ENCODE data around the gene LARP4B.

Gene LARP4B

DNA sequence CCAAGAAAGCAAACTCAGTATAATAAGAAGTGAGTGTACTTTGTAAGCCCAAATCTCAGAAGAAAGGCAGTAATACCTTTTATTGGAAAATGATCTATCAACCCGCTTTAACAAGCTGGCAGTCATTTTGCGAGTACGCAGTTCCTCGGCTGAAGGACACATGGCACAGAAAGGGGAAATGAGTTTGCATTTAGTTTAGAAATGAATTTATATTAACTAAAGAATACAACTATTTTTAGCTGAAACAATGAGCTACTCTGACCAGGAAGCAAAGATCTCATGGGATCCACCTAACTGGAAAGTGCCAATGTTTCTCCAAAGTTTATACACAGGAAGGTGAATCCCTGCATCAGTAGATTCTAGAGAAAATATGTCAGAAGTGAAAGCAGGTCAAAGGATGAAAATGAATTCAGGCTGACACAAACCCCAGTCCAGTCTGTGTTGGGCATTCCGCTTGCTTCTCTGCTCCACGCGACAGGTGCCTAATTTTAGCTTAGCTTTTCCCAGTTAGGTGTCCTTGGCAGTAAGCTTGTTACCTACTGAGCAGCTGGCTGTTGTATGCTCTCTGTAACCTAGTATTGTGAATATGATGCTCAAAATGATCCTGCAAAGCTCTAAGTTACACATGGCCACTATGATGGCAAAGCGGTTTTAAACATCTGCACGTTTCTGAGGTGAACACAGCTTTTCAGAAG lies 112.8 kb downstream of the LARP4B start:
- TF ChIP-seq, protein P1, sequence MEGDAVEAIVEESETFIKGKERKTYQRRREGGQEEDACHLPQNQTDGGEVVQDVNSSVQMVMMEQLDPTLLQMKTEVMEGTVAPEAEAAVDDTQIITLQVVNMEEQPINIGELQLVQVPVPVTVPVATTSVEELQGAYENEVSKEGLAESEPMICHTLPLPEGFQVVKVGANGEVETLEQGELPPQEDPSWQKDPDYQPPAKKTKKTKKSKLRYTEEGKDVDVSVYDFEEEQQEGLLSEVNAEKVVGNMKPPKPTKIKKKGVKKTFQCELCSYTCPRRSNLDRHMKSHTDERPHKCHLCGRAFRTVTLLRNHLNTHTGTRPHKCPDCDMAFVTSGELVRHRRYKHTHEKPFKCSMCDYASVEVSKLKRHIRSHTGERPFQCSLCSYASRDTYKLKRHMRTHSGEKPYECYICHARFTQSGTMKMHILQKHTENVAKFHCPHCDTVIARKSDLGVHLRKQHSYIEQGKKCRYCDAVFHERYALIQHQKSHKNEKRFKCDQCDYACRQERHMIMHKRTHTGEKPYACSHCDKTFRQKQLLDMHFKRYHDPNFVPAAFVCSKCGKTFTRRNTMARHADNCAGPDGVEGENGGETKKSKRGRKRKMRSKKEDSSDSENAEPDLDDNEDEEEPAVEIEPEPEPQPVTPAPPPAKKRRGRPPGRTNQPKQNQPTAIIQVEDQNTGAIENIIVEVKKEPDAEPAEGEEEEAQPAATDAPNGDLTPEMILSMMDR (IDR thresholded peaks at IDR 0.05; ENCODE audit: low read depth, low read length, missing control alignments): no peak
- no peak overlapping the region for H3K4me3 ChIP-seq (ENCODE audit: low read depth, low read length)
- no peak for DNase-seq (ENCODE audit: low read depth)
- in situ Hi-C loops (cut with HindIII; ENCODE audit: low sequenced_read_pairs): loop anchor here (5.0 to 10.0 kb wide), 3 partner anchors 64 to 406 kb away; no protein-coding TSS in a partner anchor

DNA sequence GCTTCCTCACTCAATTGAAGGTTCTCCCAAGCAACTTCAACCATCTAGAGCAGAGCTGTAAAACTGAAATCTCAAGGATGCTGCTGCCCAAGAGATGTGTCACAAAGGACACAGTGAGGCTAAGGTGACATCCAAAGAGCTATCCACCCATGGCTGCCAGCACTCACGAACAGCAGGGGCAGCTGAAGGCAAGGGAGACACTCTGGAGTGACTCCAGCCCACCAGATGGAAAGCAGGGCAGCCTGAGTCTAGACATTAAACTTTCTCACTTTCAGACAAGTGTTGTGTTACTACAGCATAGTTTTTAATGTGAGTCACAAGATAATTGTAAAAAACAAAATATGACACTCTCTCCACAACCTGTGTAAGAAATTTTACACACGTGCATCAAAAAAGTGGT lies 113.5 kb downstream of the LARP4B start:
- in situ Hi-C loops (cut with HindIII; ENCODE audit: low sequenced_read_pairs): loop anchor here (5.0 to 10.0 kb wide), 3 partner anchors 63 to 406 kb away; no protein-coding TSS in a partner anchor
- TF ChIP-seq, protein P1 (IDR thresholded peaks at IDR 0.05; ENCODE audit: low read depth, low read length, missing control alignments): no peak
- no peak overlapping the region for H3K4me3 ChIP-seq (ENCODE audit: low read depth, low read length)
- DNase-seq (ENCODE audit: low read depth): no peak

- no peak for DNase-seq (ENCODE audit: low read depth)
- H3K4me3 ChIP-seq (ENCODE audit: low read depth, low read length): no peak overlapping the region
- in situ Hi-C loops (cut with HindIII; ENCODE audit: low sequenced_read_pairs): loop anchor here (5.0 to 10.0 kb wide), 3 partner anchors 63 to 405 kb away; no protein-coding TSS in a partner anchor
- TF ChIP-seq, protein P1 (IDR thresholded peaks at IDR 0.05; ENCODE audit: low read depth, low read length, missing control alignments): no peak
These were observed 114.1 kb downstream of the LARP4B start for GRCh38 chr10:817371-817770.

DNA sequence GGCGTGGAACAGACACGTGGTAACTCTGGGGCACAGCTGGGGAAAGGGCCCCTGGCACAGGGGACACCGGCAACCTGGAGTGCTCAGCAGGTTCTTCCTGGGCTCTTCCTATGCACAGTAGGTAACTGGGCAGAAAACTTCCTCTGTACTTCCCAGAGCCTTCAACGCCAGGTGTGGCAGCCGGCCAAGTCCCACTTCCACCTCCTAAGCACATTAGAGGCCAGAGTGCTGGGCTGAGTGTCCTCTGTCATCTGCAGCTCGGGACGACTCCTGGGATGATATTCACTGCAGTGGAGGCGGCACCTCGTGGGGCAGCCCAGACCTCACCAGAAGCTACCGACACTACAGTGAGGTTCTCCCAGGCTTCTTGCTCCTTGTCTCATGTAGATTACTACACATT lies 114.5 kb downstream of the LARP4B start:
- H3K4me3 ChIP-seq (ENCODE audit: low read depth, low read length): no peak overlapping the region
- TF ChIP-seq, protein P1 (IDR thresholded peaks at IDR 0.05; ENCODE audit: low read depth, low read length, missing control alignments): no peak
- in situ Hi-C loops (cut with HindIII; ENCODE audit: low sequenced_read_pairs): loop anchor here (5.0 to 10.0 kb wide), 3 partner anchors 62 to 405 kb away; no protein-coding TSS in a partner anchor
- DNase-seq (ENCODE audit: low read depth): no peak

DNA sequence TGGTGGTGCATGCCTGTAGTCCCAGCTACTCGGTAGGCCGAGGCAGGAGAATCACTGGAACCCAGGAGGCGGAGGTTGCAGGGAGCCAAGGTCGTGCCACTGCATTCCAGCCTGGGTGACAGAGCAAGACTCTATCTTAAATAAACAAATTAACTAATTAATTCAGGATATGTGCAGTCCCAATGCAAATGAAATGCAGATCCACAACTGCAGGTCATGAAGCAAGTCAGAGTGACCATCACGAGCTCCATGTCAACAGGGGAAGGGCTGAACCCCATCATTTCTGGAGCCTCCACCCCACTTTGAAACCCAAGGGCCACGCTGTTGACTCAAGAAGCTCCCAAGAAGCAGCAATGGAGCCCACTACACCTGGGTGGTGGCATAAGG lies 115.4 kb downstream of the LARP4B start:
- no peak for DNase-seq (ENCODE audit: low read depth)
- TF ChIP-seq, protein P1 (IDR thresholded peaks at IDR 0.05; ENCODE audit: low read depth, low read length, missing control alignments): no peak
- no peak overlapping the region for H3K4me3 ChIP-seq (ENCODE audit: low read depth, low read length)
- in situ Hi-C loops (cut with HindIII; ENCODE audit: low sequenced_read_pairs): loop anchor here (5.0 to 10.0 kb wide), 3 partner anchors 61 to 404 kb away; no protein-coding TSS in a partner anchor

DNA sequence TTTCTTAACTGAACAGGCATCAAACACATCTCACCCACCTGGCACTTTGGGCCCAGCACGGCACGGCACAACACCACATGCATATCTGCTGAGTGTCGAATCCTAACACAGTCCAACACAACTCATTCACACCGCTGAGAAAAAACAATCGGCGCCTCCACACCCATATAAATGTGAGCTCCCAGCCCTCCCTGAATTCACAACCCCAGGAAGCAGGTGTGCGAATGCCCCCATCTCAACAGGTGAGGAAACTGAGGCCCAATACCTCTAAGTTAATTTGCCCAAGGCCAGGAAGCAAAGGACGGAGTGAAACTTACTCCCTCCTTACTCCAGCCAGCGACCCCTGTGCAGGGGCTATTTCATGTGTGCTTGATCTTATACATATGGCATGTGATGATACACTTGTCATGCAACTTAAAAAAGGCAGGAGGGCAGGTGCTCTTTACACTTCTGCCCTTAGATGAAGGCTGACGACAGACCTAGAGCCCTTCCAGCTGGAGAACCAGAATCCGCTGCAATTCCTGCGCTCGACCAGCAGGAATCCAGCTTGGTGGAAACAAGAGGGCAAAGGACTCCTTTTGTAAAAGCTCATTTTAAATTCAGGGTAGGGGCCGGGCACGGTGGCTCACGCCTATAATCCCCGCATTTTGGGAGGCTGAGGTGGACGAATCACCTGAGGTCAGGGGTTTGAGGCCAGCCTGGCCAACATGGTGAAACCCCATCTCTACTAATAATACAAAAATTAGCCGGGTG lies 116.0 kb downstream of the LARP4B start:
- H3K4me3 ChIP-seq (ENCODE audit: low read depth, low read length): no peak overlapping the region
- no peak for DNase-seq (ENCODE audit: low read depth)
- in situ Hi-C loops (cut with HindIII; ENCODE audit: low sequenced_read_pairs): loop anchor here (5.0 to 10.0 kb wide), 3 partner anchors 61 to 403 kb away; no protein-coding TSS in a partner anchor
- TF ChIP-seq, protein P1 (IDR thresholded peaks at IDR 0.05; ENCODE audit: low read depth, low read length, missing control alignments): peak; percentile 28
